Keratinocyte (primary cell): ENCODE measurements around the gene TTC28. TPM values are rescaled to one million over a fixed set of nuclear protein-coding genes. Genes with fewer than 3 reads are reported as not detected.

Source experiments
- DNase-seq: peaks from one replicate; pipeline ENCODE4 v3.0.0-alpha.2; 2011; ENCODE audit warnings: low read depth, missing footprints, low spot score
- FAIRE-seq: peaks from 2 replicates; lab custom pipeline; 2011; peaks lifted over from hg19 to GRCh38; lab: Jason Lieb, UNC
- H2AFZ ChIP-seq: 2 replicates; pipeline ENCODE4 v1.6.0; 2012; ENCODE audit warnings: low read length, control low read depth, inconsistent platforms; ENCODE audit not compliant: control insufficient read depth
- H3K27ac ChIP-seq: 2 replicates; pipeline ENCODE4 v1.5.1; 2011; ENCODE audit warnings: low read length; ENCODE audit not compliant: control insufficient read depth, insufficient read depth
- H3K27me3 ChIP-seq: 3 replicates; pipeline ENCODE4 v1.6.0; 2011; ENCODE audit warnings: low read length; ENCODE audit not compliant: control insufficient read depth, insufficient read depth; ENCODE audit errors: extremely low read depth
- H3K36me3 ChIP-seq, 2 experiments: 2 replicates in 1 of 2; 3 replicates in 1 of 2; pipeline ENCODE4 v1.5.1; 2011; ENCODE audit warnings: low read length in 2 of 2, mild to moderate bottlenecking in 1 of 2; ENCODE audit not compliant: control insufficient read depth in 2 of 2, insufficient read depth in 2 of 2; ENCODE audit errors: extremely low read depth in 1 of 2
- H3K4me1 ChIP-seq: 3 replicates; pipeline ENCODE4 v1.5.1; 2011; ENCODE audit warnings: low read length; ENCODE audit not compliant: control insufficient read depth, insufficient read depth; ENCODE audit errors: extremely low read depth
- H3K4me2 ChIP-seq: 3 replicates; pipeline ENCODE4 v1.6.0; 2011; ENCODE audit warnings: low read depth, low read length; ENCODE audit not compliant: control insufficient read depth, insufficient read depth; ENCODE audit errors: extremely low read depth
- H3K4me3 ChIP-seq, 3 experiments: fragments of 200-600 bp in 1 of 3; sonication (generic) in 1 of 3; 2 replicates in 2 of 3; 3 replicates in 1 of 3; pipeline ENCODE4 v1.5.1; 2011 to 2016; ENCODE audit warnings: low read length in 3 of 3, mild to moderate bottlenecking in 3 of 3, control low read depth in 2 of 3, inconsistent platforms in 1 of 3, low read depth in 1 of 3, mixed read lengths in 1 of 3, mixed run types in 1 of 3, moderate library complexity in 1 of 3; ENCODE audit not compliant: control insufficient read depth in 2 of 3, insufficient read depth in 2 of 3; ENCODE audit errors: extremely low read depth in 1 of 3
- H3K79me2 ChIP-seq: 2 replicates; pipeline ENCODE4 v1.6.0; 2012; ENCODE audit warnings: low read length; ENCODE audit not compliant: control insufficient read depth, insufficient read depth
- H3K9ac ChIP-seq: 3 replicates; pipeline ENCODE4 v1.6.0; 2011; ENCODE audit warnings: low read length; ENCODE audit not compliant: control insufficient read depth, insufficient read depth; ENCODE audit errors: extremely low read depth
- H3K9me1 ChIP-seq: 3 replicates; pipeline ENCODE4 v1.6.0; 2011; ENCODE audit warnings: low read length; ENCODE audit not compliant: control insufficient read depth, insufficient read depth; ENCODE audit errors: extremely low read depth
- H3K9me3 ChIP-seq: 2 replicates; pipeline ENCODE4 v1.5.1; 2012; ENCODE audit warnings: low read depth, low read length; ENCODE audit not compliant: control insufficient read depth
- H4K20me1 ChIP-seq: 3 replicates; pipeline ENCODE4 v1.6.0; 2011; ENCODE audit warnings: low read length; ENCODE audit not compliant: control insufficient read depth, insufficient read depth; ENCODE audit errors: extremely low read depth
- CTCF ChIP-seq, 3 experiments: IDR thresholded peaks in 1 of 3; conservative IDR thresholded peaks in 1 of 3; optimal IDR thresholded peaks in 1 of 3; 2 replicates in 2 of 3; 3 replicates in 1 of 3; pipeline versions ENCODE3 to v1.5.1; 2011; ENCODE audit warnings: low read length in 3 of 3, mild to moderate bottlenecking in 3 of 3, moderate library complexity in 2 of 3, control low read depth in 1 of 3, inconsistent platforms in 1 of 3; ENCODE audit not compliant: insufficient read depth in 2 of 3; ENCODE audit errors: extremely low read depth in 1 of 3
- EZH2 ChIP-seq: IDR thresholded peaks from one replicate; pipeline ENCODE4 v1.6.1; 2012; ENCODE audit warnings: inconsistent platforms, mild to moderate bottlenecking, low read length, moderate library complexity
- dilution Hi-C: fragments of 300-500 bp; cut with MboI; formaldehyde crosslinking; loops from one replicate; pipeline ENCODE4 v1.7.0; 2020; ENCODE audit warnings: low sequenced_read_pairs; ENCODE audit not compliant: extremely low pct_ligation_motif_present
- polyA plus RNA-seq, 5 experiments: library from polyadenylated mRNA; depleted of rRNA in 3 of 5; stranded (reverse) in 3 of 5; stranded (forward) in 1 of 5; unstranded in 1 of 5; fragments of >200 nt; gene quantifications; 1 replicate in 1 of 5; 2 replicates in 3 of 5; 3 replicates in 1 of 5; pipeline versions ENCODE4 v1.2.1 to v1.2.3, GENCODE V29; 2011 to 2012; ENCODE audit warnings: missing spikeins in 2 of 5, low read depth in 1 of 5, low replicate concordance in 1 of 5

The TTC28 gene
- polyA plus RNA-seq, 1 donor (not counting 4 experiments of a cell fraction or from before 2014, with no cell fraction given) = 0.66 TPM

DNA sequence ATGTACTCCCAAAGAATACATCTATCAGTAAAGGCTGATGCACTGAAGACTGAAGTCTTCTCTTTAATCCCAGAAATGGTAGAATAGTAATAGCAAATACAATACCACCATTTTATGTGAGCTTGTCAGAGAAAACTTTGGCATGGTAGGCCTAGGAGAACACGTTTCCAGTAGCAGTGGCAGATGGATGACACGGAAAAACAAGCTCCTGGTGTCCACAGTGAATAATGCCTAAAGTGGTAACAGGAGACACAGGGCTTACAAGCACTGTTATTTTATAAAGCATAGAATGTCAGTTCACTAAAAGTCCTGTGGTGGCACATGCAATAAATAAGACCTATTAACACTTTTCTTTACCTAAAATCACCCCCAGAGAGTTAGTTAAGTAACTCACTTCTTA, 277.6 kb downstream of the TTC28 start:
- H3K4me3 ChIP-seq = no peak overlapping the region
- no peaks in the 10 kb centered on the region for H3K4me1 ChIP-seq
- no peak overlapping the region for H3K9ac ChIP-seq
- H3K4me2 ChIP-seq = no peak overlapping the region
- no peaks in the 10 kb centered on the region for H3K9me1 ChIP-seq
- no peak overlapping the region for H2AFZ ChIP-seq
- no peaks in the 10 kb centered on the region for H3K36me3 ChIP-seq
- FAIRE-seq (no peak), DNase-seq (no peak)
- no peak overlapping the region for H3K27ac ChIP-seq
- H3K9me3 ChIP-seq = no peaks in the 10 kb centered on the region
- no peak for TF ChIP-seq EZH2
- TF ChIP-seq CTCF (optimal IDR thresholded peaks at IDR 0.05 in 1 of 3, IDR thresholded peaks at IDR 0.05 in 1 of 3, conservative IDR thresholded peaks at IDR 0.05 in 1 of 3; ENCODE audit: extremely low read depth in 1 of 3, insufficient read depth in 2 of 3, low read length in 3 of 3) = no peak
- no peaks in the 10 kb centered on the region for H3K27me3 ChIP-seq
- H4K20me1 ChIP-seq = no peaks in the 10 kb centered on the region
- dilution Hi-C loops = no loop called here
- H3K79me2 ChIP-seq = no peaks in the 10 kb centered on the region

DNA sequence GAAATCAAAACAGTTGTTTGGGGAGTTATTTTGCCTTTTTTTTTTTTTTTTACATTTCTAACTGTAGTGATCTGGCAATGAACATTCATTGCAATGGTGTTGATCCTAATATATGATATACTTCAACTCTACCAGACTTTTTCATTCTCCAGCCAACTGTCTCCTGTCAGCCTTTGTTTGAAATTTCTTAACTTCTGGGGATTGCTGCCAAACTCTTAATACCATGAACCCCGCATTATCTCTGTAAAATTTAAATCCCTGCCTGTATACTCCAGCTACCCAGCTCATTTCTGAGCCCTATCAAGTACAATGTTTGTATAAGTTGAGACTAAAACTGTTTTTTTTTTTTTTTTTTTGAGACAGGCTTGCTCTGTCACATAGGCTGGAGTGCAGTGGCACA, 280.7 kb downstream of the TTC28 start:
- DNase-seq (no peak), FAIRE-seq (no peak)
- no peaks in the 10 kb centered on the region for H4K20me1 ChIP-seq
- TF ChIP-seq CTCF (optimal IDR thresholded peaks at IDR 0.05 in 1 of 3, IDR thresholded peaks at IDR 0.05 in 1 of 3, conservative IDR thresholded peaks at IDR 0.05 in 1 of 3; ENCODE audit: extremely low read depth in 1 of 3, insufficient read depth in 2 of 3, low read length in 3 of 3) (no peak), EZH2 (no peak)
- dilution Hi-C loops = no loop called here
- H3K9ac ChIP-seq = no peak overlapping the region
- no peak overlapping the region for H3K4me2 ChIP-seq
- H3K4me1 ChIP-seq = no peaks in the 10 kb centered on the region
- no peak overlapping the region for H3K27ac ChIP-seq
- no peak overlapping the region for H2AFZ ChIP-seq
- H3K9me3 ChIP-seq = no peaks in the 10 kb centered on the region
- no peak overlapping the region for H3K4me3 ChIP-seq
- H3K36me3 ChIP-seq = no peaks in the 10 kb centered on the region
- H3K79me2 ChIP-seq = no peaks in the 10 kb centered on the region
- H3K9me1 ChIP-seq = no peaks in the 10 kb centered on the region
- H3K27me3 ChIP-seq = no peaks in the 10 kb centered on the region
